Keratinocyte (primary cell): Measurements from ENCODE around the gene CTPS2.

Experiments used
- CTCF ChIP-seq, 3 experiments: IDR thresholded peaks in 1 of 3; conservative IDR thresholded peaks in 1 of 3; optimal IDR thresholded peaks in 1 of 3; 2 replicates in 2 of 3; 3 replicates in 1 of 3; pipeline versions ENCODE3 to v1.5.1; 2011; ENCODE audit warnings: low read length in 3 of 3, mild to moderate bottlenecking in 3 of 3, moderate library complexity in 2 of 3, control low read depth in 1 of 3, inconsistent platforms in 1 of 3; ENCODE audit not compliant: insufficient read depth in 2 of 3; ENCODE audit errors: extremely low read depth in 1 of 3
- EZH2 ChIP-seq: IDR thresholded peaks from one replicate; pipeline ENCODE4 v1.6.1; 2012; ENCODE audit warnings: inconsistent platforms, mild to moderate bottlenecking, low read length, moderate library complexity

DNA sequence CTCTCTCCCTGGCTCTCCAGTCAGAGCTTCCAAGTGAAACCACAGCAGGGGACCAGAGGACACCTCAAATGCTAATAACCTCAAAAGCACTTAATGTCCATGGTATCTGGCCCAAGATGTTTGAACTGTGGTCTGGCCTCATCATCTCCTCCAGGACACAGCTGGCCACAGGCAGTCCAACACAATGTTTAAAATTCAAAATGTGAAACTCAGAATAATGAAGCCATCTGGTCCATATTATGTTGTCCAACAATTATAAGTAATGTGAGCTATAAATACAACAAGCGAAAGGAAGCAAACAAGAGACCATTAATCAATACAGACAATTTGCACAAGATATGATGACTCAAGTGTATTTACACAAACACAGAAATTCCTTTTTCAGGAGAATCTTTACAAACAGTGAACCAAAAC, 153.3 kb downstream of the CTPS2 start:
- TF ChIP-seq CTCF (optimal IDR thresholded peaks at IDR 0.05 in 1 of 3, IDR thresholded peaks at IDR 0.05 in 1 of 3, conservative IDR thresholded peaks at IDR 0.05 in 1 of 3; ENCODE audit: extremely low read depth in 1 of 3, insufficient read depth in 2 of 3, low read length in 3 of 3) (no peak), EZH2 (no peak)
